Measurements from ENCODE around the gene PALMD.

The PALMD gene

DNA sequence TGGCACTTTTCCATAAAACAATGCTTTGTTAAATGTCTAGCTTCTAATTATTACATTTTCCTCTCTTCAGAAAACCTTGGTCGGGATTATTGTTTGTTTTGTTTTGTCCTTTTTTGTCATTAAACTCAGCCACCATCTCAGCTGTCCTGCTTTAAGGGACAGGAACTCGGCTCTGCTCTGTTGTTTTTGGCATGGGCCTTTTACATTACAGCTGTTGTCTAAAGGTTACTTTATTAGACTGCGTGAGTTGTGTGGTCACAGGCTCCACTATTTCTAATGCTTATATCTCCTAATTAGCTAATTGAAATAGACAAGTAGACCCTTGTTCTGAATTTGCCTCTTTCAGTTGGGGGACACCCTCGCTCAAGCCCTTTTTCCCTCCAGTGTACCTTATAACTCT is 1.6 kb downstream of the PALMD start:
- Histone ChIP-seq H3K27me3 (ENCODE audit: control insufficient read depth, low read length) (peaks cover 2% of the 10 kb centered on the region; the same call in 1 of the 2 replicates), H3K4me2 (ENCODE audit: low read length) (no peak overlapping the region), H3K4me1 (ENCODE audit: control insufficient read depth, low read length) (no peaks in the 10 kb centered on the region), H3K9me3 (ENCODE audit: control insufficient read depth, insufficient read depth, low read length) (no peaks in the 10 kb centered on the region), H3K4me3 (ENCODE audit: low read length) (no peak overlapping the region), H3F3A (ENCODE audit: control insufficient read depth, insufficient read depth) (no peaks in the 10 kb centered on the region), H3K36me3 (ENCODE audit: control insufficient read depth, low read length) (no peaks in the 10 kb centered on the region), H3K79me2 (ENCODE audit: control insufficient read depth, low read length) (no peaks in the 10 kb centered on the region), H4K20me1 (ENCODE audit: control insufficient read depth, insufficient read depth, low read depth, low read length) (no peaks in the 10 kb centered on the region), H3K27ac (ENCODE audit: low read depth, low read length) (no peak overlapping the region), H3K9me2 (replicated peaks; ENCODE audit: control insufficient read depth, low read length) (no peaks in the 10 kb centered on the region)
- TF ChIP-seq CTCF (IDR thresholded peaks at IDR 0.05; ENCODE audit: low read depth, low read length, poor library complexity, severe bottlenecking) (no peak), EZH2phosphoT487 (IDR thresholded peaks at IDR 0.05; ENCODE audit: borderline replicate concordance, low read length) (no peak)

GRCh38 chr1:99648107-99648506 is 2.2 kb downstream of the PALMD start:
- no peak overlapping the region for H3K4me3 ChIP-seq (ENCODE audit: low read length)
- no peaks in the 10 kb centered on the region for H3K9me3 ChIP-seq (ENCODE audit: control insufficient read depth, insufficient read depth, low read length)
- no peaks in the 10 kb centered on the region for H3K9me2 ChIP-seq (replicated peaks; ENCODE audit: control insufficient read depth, low read length)
- H4K20me1 ChIP-seq (ENCODE audit: control insufficient read depth, insufficient read depth, low read depth, low read length), result no peaks in the 10 kb centered on the region
- TF ChIP-seq CTCF (IDR thresholded peaks at IDR 0.05; ENCODE audit: low read depth, low read length, poor library complexity, severe bottlenecking) (no peak), EZH2phosphoT487 (IDR thresholded peaks at IDR 0.05; ENCODE audit: borderline replicate concordance, low read length) (no peak)
- H3K4me2 ChIP-seq (ENCODE audit: low read length), result no peak overlapping the region
- peaks cover 2% of the 10 kb centered on the region; the same call in 1 of the 2 replicates for H3K27me3 ChIP-seq (ENCODE audit: control insufficient read depth, low read length)
- H3F3A ChIP-seq (ENCODE audit: control insufficient read depth, insufficient read depth), result no peaks in the 10 kb centered on the region
- no peaks in the 10 kb centered on the region for H3K4me1 ChIP-seq (ENCODE audit: control insufficient read depth, low read length)
- no peak overlapping the region for H3K27ac ChIP-seq (ENCODE audit: low read depth, low read length)
- no peaks in the 10 kb centered on the region for H3K79me2 ChIP-seq (ENCODE audit: control insufficient read depth, low read length)
- no peaks in the 10 kb centered on the region for H3K36me3 ChIP-seq (ENCODE audit: control insufficient read depth, low read length)

DNA sequence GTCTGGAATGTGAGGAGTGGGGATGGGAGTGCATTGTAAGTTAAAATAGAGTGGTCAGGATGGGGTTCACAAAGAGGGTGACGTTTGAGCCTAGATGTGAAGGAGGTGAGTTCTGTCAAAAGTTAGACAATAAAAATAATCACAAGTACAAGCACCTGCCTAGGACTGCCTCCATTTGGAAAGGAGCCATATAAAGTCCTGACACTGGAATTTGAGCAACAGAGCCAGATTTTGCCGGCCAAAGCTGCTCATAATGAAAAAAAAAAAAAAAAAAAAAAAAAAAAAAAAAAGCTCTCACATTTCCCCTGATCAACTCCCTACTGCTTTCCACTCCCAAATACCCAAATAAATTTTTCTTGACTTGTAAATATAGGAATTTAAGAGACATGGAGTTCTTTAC is 4.1 kb downstream of the PALMD start:
- no peaks in the 10 kb centered on the region for H4K20me1 ChIP-seq (ENCODE audit: control insufficient read depth, insufficient read depth, low read depth, low read length)
- H3K4me1 ChIP-seq (ENCODE audit: control insufficient read depth, low read length), result no peaks in the 10 kb centered on the region
- no peaks in the 10 kb centered on the region for H3K9me2 ChIP-seq (replicated peaks; ENCODE audit: control insufficient read depth, low read length)
- no peak for TF ChIP-seq CTCF (IDR thresholded peaks at IDR 0.05; ENCODE audit: low read depth, low read length, poor library complexity, severe bottlenecking)
- TF ChIP-seq EZH2phosphoT487 (IDR thresholded peaks at IDR 0.05; ENCODE audit: borderline replicate concordance, low read length), result no peak
- no peak overlapping the region for H3K27ac ChIP-seq (ENCODE audit: low read depth, low read length)
- no peaks in the 10 kb centered on the region for H3K36me3 ChIP-seq (ENCODE audit: control insufficient read depth, low read length)
- no peaks in the 10 kb centered on the region for H3K79me2 ChIP-seq (ENCODE audit: control insufficient read depth, low read length)
- H3F3A ChIP-seq (ENCODE audit: control insufficient read depth, insufficient read depth), result no peaks in the 10 kb centered on the region
- H3K9me3 ChIP-seq (ENCODE audit: control insufficient read depth, insufficient read depth, low read length), result no peaks in the 10 kb centered on the region
- H3K4me2 ChIP-seq (ENCODE audit: low read length), result no peak overlapping the region
- no peak overlapping the region for H3K4me3 ChIP-seq (ENCODE audit: low read length)
- H3K27me3 ChIP-seq (ENCODE audit: control insufficient read depth, low read length), result peaks cover 2% of the 10 kb centered on the region; the same call in 1 of the 2 replicates
